Tracheal epithelial cell (primary cell): Measurements from ENCODE around the gene GNAT3. TPM values are rescaled to one million over a fixed set of nuclear protein-coding genes. Genes with fewer than 3 reads are reported as not detected.

Source experiments
- total RNA-seq: library from RNA; depleted of rRNA; stranded (reverse); fragments of >200 nt; gene quantifications from 2 replicates; pipeline ENCODE4 v1.2.1, GENCODE V29; 2014

Gene GNAT3
- total RNA-seq, result not detected in 2 replicates

DNA sequence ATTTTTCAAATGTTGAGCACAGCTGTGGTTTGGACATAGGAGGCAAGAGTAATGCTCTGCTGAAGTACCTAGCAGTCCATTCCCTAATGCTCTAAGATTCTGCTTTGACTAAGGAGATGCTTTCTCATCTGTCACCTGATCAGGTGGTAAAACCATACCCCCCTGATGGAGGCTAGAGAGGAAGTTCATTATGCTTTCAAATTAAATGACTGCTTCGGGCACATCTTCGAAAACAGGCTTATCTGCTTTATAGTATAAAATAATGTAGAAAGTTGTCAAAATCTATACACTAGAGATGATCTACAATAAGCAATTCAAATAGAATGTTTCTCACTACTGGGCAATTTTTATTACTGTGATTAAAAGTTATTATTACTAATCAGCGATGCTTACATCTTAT, at the start of gene GNAT3:
Gene GNAT3 (minus strand): TSS at position 101 of the 400 bp plus-strand sequence. CDS start 138 bp downstream, outside the sequence.

Other genes with a start within 250 kb of the GNAT3 start
- gene CD36, start 126.6 kb upstream of the GNAT3 start, total RNA-seq, result 9.2 and 14.7 TPM in 2 replicates